SJSA1 (cell line): ENCODE measurements around the gene QRICH1. TPM values are rescaled to one million over a fixed set of nuclear protein-coding genes. Genes with fewer than 3 reads are reported as not detected.

Source experiments
- DNase-seq, 2 experiments: peaks; one replicate each; pipeline ENCODE4 v3.0.0-alpha.2; 2015 to 2020; ENCODE audit warnings: low spot score in 2 of 2, low read depth in 1 of 2
- H3K27ac ChIP-seq: fragments of 250-450 bp; sonication (Bioruptor Pico); 2 replicates; pipeline ENCODE4 v1.5.1; 2020; ENCODE audit warnings: mild to moderate bottlenecking, moderate library complexity
- H3K27me3 ChIP-seq: fragments of 250-450 bp; sonication (Bioruptor Pico); replicated peaks from 2 replicates; pipeline ENCODE4 v1.5.1; 2020; ENCODE audit warnings: mild to moderate bottlenecking, moderate library complexity
- H3K36me3 ChIP-seq: fragments of 250-450 bp; sonication (Bioruptor Pico); 2 replicates; pipeline ENCODE4 v1.5.1; 2020; ENCODE audit warnings: mild to moderate bottlenecking
- H3K4me1 ChIP-seq: fragments of 250-450 bp; sonication (Bioruptor Pico); replicated peaks from 2 replicates; pipeline ENCODE4 v1.6.1; 2021; ENCODE audit warnings: mild to moderate bottlenecking
- H3K4me3 ChIP-seq: fragments of 250-450 bp; sonication (Bioruptor Pico); 2 replicates; pipeline ENCODE4 v1.5.1; 2020; ENCODE audit warnings: mild to moderate bottlenecking
- H3K9me3 ChIP-seq: fragments of 250-450 bp; sonication (Bioruptor Pico); replicated peaks from 2 replicates; pipeline ENCODE4 v1.5.1; 2020; ENCODE audit warnings: mild to moderate bottlenecking
- total RNA-seq: library from RNA; depleted of rRNA; stranded (reverse); fragments of >200 nt; shearing (Covaris generic); gene quantifications from 2 replicates; pipeline ENCODE4 v1.2.3, GENCODE V29; 2014; rRNA removed

Gene QRICH1
- total RNA-seq, 1 experiment from 2014 or later, result 77.3 TPM

- Histone ChIP-seq H3K27ac (no peak overlapping the region), H3K36me3 (peaks cover 48% of the 10 kb centered on the region)
- DNase-seq, result no peak
Observed at GRCh38 chr3:48984663-48985062, 109.2 kb downstream of the QRICH1 start.

GRCh38 chr3:48983096-48983495 lies 110.8 kb downstream of the QRICH1 start:
- no peak overlapping the region for H3K4me3 ChIP-seq
- H3K36me3 ChIP-seq, result peaks cover 60% of the 10 kb centered on the region
- no peak overlapping the region for H3K27ac ChIP-seq
- no peak for DNase-seq
- no peaks in the 10 kb centered on the region for H3K27me3 ChIP-seq
- no peaks in the 10 kb centered on the region for H3K4me1 ChIP-seq
- no peaks in the 10 kb centered on the region for H3K9me3 ChIP-seq

More at GRCh38 chr3:48984663-48985062, 109.2 kb downstream of the QRICH1 start:
- no peaks in the 10 kb centered on the region for H3K27me3 ChIP-seq
- H3K4me1 ChIP-seq, result peaks cover 8% of the 10 kb centered on the region
- H3K9me3 ChIP-seq, result no peaks in the 10 kb centered on the region
- no peak overlapping the region for H3K4me3 ChIP-seq

- DNase-seq, result no peak
- H3K27ac ChIP-seq, result no peak overlapping the region
- no peaks in the 10 kb centered on the region for H3K27me3 ChIP-seq
- no peaks in the 10 kb centered on the region for H3K4me1 ChIP-seq
- H3K9me3 ChIP-seq, result no peaks in the 10 kb centered on the region
- no peak overlapping the region for H3K4me3 ChIP-seq
- peaks cover 63% of the 10 kb centered on the region for H3K36me3 ChIP-seq
Observed at GRCh38 chr3:48982686-48983085, 111.2 kb downstream of the QRICH1 start.

GRCh38 chr3:48982016-48982415 lies 111.9 kb downstream of the QRICH1 start:
- DNase-seq, result no peak
- H3K27ac ChIP-seq, result no peak overlapping the region
- peaks cover 70% of the 10 kb centered on the region for H3K36me3 ChIP-seq
- no peak overlapping the region for H3K4me3 ChIP-seq
- H3K4me1 ChIP-seq, result no peaks in the 10 kb centered on the region
- H3K27me3 ChIP-seq, result no peaks in the 10 kb centered on the region
- no peaks in the 10 kb centered on the region for H3K9me3 ChIP-seq

GRCh38 chr3:48980295-48980694 lies 113.6 kb downstream of the QRICH1 start:
- Histone ChIP-seq H3K9me3 (no peaks in the 10 kb centered on the region), H3K4me3 (no peak overlapping the region), H3K27me3 (no peaks in the 10 kb centered on the region), H3K27ac (no peak overlapping the region), H3K4me1 (no peaks in the 10 kb centered on the region), H3K36me3 (peaks cover 76% of the 10 kb centered on the region)
- DNase-seq, result no peak

Other genes starting within 250 kb of the QRICH1 start
- gene PRKAR2A, start 246.2 kb downstream of the QRICH1 start, total RNA-seq, result 16.9 and 26.9 TPM in 2 replicates
- gene SLC25A20, start 195.2 kb downstream of the QRICH1 start, total RNA-seq, result 21.9 and 32.6 TPM in 2 replicates
- gene ARIH2, start 175.2 kb downstream of the QRICH1 start, total RNA-seq, result 85.5 and 93.4 TPM in 2 replicates
- 25.5 and 34.4 TPM in 2 replicates for gene P4HTM, start 103.8 kb downstream of the QRICH1 start, total RNA-seq
- gene WDR6, start 86.7 kb downstream of the QRICH1 start, total RNA-seq, result 35.5 and 36.8 TPM in 2 replicates
- gene DALRD3, start 75.5 kb downstream of the QRICH1 start, total RNA-seq, result 22.6 and 27.2 TPM in 2 replicates
- gene NDUFAF3, start 72.0 kb downstream of the QRICH1 start, total RNA-seq, result 54.3 and 109 TPM in 2 replicates
- gene IMPDH2, start 64.7 kb downstream of the QRICH1 start, total RNA-seq, result 105 and 128 TPM in 2 replicates
- 98.5 and 111 TPM in 2 replicates for gene QARS1, start 10.7 kb upstream of the QRICH1 start, total RNA-seq
- 21.5 and 23.8 TPM in 2 replicates for gene USP19, start 26.8 kb upstream of the QRICH1 start, total RNA-seq
- 97.2 and 171 TPM in 2 replicates for gene LAMB2, start 39.0 kb upstream of the QRICH1 start, total RNA-seq
- gene CCDC71, start 72.3 kb upstream of the QRICH1 start, total RNA-seq, result 23.8 and 24.7 TPM in 2 replicates
- gene KLHDC8B, start 77.5 kb upstream of the QRICH1 start, total RNA-seq, result 18.6 and 27.3 TPM in 2 replicates
- gene C3orf62, start 183.2 kb upstream of the QRICH1 start, total RNA-seq, result 0.50 and 2.1 TPM in 2 replicates
- gene USP4, start 246.0 kb upstream of the QRICH1 start, total RNA-seq, result 7.8 and 11.5 TPM in 2 replicates